Esophagus squamous epithelium (tissue), 5 donors: ENCODE results near the gene TBK1. TPM values are rescaled to one million over a fixed set of nuclear protein-coding genes. Genes with fewer than 3 reads are reported as not detected.
A peak's percentile ranks its signal among the peaks of the same experiment; 100 is the strongest.

ENCODE experiments used
- DNase-seq: peaks from one replicate; lab custom pipeline; 2025; lab: John Stamatoyannopoulos, UW
- H3K27ac ChIP-seq, 4 donors: fragments of 200-600 bp; sonication (generic); one replicate each; pipeline ENCODE4 v1.5.1; 2016 to 2019; ENCODE audit warnings: mild to moderate bottlenecking in 1 of 4
- H3K27me3 ChIP-seq, 4 donors: fragments of 200-600 bp; sonication (generic); 1 replicate in 3 of 4; 2 replicates in 1 of 4; pipeline versions ENCODE4 v1.5.1 to v1.6.0; 2017 to 2021; ENCODE audit warnings: antibody characterized with exemption in 1 of 4
- H3K36me3 ChIP-seq, 3 donors: fragments of 200-600 bp; sonication (generic); one replicate each; pipeline ENCODE4 v1.5.1; 2016 to 2019
- H3K4me1 ChIP-seq, 3 donors: fragments of 200-600 bp; sonication (generic); one replicate each; pipeline ENCODE4 v1.5.1; 2017 to 2019
- H3K4me3 ChIP-seq, 4 donors: fragments of 200-600 bp; sonication (generic); 1 replicate in 3 of 4; 2 replicates in 1 of 4; pipeline ENCODE4 v1.5.1; 2016 to 2019; ENCODE audit warnings: mild to moderate bottlenecking in 2 of 4, moderate library complexity in 1 of 4
- H3K9me3 ChIP-seq, 3 donors: fragments of 200-600 bp; sonication (generic); one replicate each; pipeline ENCODE4 v1.5.1; 2016 to 2019
- POLR2A ChIP-seq, 4 donors: fragments of 450-650 bp; IDR thresholded peaks; one replicate each; pipeline ENCODE4 v1.6.1; 2017; ENCODE audit warnings: antibody characterized with exemption in 4 of 4, mild to moderate bottlenecking in 4 of 4, moderate library complexity in 3 of 4
- WGBS, 2 donors: methylation state at CpG; one replicate each; pipeline ENCODE4 v1.1.5; 2018; 5-methylcytosine and 5-hydroxymethylcytosine counted together
- intact Hi-C: fragments of 100-400 bp; cut with DNase I; formaldehyde crosslinking; loops from one replicate; pipeline ENCODE4 v1.15.0; 2022
- total RNA-seq, 4 donors: library from RNA; depleted of rRNA; stranded (reverse); fragments of >200 nt; gene quantifications; one replicate each; pipeline ENCODE4 v1.1.0, GENCODE V29; 2016
- TF ChIP-seq, protein P1 (sequence below), 6 experiments: fragments of 450-650 bp in 4 of 6; fragments of 200-600 bp in 2 of 6; sonication (generic) in 2 of 6; IDR thresholded peaks; one replicate each; pipeline ENCODE4 v1.5.1; 2016 to 2019; ENCODE audit warnings: antibody characterized with exemption in 6 of 6, mild to moderate bottlenecking in 4 of 6, moderate library complexity in 4 of 6
- donor health status: DM: yes; HTN: yes; CAD: no.

Gene TBK1
- total RNA-seq, 4 donors from 2014 or later = 12.5 to 25.7 (median 20.7) TPM

DNA sequence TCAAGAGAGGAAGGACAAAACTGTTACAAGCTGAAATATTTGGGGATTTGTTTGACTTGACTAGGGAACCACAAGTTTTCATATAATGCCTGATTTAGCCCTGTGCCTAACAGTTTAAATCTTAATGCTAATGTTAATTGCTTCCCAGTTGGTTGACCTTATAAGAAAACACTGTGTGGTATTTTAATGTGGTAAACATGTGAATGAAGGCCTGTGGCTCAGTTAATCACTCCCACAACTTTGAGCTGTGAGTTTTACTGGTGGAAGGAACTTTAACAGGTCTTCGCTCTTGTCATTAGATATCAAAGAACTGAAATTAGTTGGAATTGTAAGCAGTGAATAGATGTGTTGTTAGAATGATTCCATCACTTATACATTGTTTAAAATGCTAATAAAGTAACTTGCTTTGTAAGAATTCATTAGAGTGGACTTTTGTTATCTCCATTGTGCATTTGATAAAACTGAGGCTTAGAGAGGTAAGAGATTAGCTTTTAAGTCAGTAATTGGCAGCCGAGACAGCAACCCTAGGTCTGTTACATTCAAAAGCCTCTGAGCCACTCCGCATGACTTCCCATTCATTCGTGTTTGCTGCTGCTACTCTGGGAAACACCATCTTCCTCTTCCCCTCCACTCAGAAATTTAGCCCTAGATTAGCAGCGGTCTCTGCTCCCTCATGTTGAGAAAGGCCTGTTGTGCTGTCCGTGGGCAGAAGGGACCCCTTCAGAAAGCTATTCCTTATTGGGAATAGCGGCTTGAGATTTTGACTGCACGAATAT, 1.0 kb upstream of the TBK1 start:
- intact Hi-C loops = no loop called here
- peaks cover 11 to 39% (median 13%) of the 10 kb centered on the region in 3 donors for H3K4me1 ChIP-seq
- peaks cover 0 to 40% (median 0%) of the 10 kb centered on the region in 3 donors for H3K36me3 ChIP-seq
- peak overlapping the region in 2 of 4 donors; percentile 96 to 99 for H3K27ac ChIP-seq
- peak overlapping the region; percentile 67 to 99 (median 94) for H3K4me3 ChIP-seq
- 19 to 27% methylated on average over 8 of the region's 8 CpGs for WGBS, 2 donors
- DNase-seq = no peak
- no peaks in the 10 kb centered on the region for H3K27me3 ChIP-seq
- H3K9me3 ChIP-seq = no peaks in the 10 kb centered on the region
- TF ChIP-seq, protein P1, sequence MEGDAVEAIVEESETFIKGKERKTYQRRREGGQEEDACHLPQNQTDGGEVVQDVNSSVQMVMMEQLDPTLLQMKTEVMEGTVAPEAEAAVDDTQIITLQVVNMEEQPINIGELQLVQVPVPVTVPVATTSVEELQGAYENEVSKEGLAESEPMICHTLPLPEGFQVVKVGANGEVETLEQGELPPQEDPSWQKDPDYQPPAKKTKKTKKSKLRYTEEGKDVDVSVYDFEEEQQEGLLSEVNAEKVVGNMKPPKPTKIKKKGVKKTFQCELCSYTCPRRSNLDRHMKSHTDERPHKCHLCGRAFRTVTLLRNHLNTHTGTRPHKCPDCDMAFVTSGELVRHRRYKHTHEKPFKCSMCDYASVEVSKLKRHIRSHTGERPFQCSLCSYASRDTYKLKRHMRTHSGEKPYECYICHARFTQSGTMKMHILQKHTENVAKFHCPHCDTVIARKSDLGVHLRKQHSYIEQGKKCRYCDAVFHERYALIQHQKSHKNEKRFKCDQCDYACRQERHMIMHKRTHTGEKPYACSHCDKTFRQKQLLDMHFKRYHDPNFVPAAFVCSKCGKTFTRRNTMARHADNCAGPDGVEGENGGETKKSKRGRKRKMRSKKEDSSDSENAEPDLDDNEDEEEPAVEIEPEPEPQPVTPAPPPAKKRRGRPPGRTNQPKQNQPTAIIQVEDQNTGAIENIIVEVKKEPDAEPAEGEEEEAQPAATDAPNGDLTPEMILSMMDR (IDR thresholded peaks at IDR 0.05) = no peak
- TF ChIP-seq POLR2A (IDR thresholded peaks at IDR 0.05) = no peak

DNA sequence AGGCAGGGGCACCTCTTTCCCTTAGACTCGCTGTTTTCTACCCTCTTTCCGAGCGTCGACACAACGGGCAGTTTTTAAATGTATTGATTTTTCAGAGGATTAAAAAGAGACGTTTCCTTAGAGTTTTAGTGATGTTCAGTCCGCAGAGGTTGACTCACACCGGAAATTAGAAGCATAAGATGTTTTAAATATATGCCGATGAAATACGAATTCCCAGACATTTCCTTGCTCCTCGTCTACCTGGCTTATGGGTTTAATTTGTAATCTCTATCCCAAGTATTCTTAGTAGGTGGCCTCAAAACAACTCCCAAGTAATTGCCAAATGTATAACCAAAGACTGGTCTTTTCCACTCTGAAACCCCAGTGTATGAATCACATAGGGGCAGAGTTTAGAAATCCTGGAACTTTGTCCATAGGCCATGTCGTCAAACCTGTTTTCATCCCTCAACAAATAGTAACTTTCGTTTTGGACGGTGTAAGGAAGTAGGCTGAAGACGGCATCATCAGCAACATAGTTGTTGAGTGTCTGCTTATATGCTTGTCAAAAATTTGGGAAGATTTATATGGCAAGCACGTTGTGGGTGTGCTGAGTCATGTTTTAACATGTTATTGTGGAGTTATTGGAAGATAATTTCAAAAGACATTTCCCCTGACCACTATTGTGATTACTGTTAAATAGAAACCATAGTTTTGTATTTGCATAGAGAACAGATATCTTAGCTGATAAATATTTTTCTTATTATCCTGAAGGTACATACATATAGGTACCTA, 824 bp downstream of the TBK1 start:
- H3K27ac ChIP-seq = peak overlapping the region; percentile 94 to 99 (median 97)
- DNase-seq = no peak
- intact Hi-C loops = no loop called here

DNA sequence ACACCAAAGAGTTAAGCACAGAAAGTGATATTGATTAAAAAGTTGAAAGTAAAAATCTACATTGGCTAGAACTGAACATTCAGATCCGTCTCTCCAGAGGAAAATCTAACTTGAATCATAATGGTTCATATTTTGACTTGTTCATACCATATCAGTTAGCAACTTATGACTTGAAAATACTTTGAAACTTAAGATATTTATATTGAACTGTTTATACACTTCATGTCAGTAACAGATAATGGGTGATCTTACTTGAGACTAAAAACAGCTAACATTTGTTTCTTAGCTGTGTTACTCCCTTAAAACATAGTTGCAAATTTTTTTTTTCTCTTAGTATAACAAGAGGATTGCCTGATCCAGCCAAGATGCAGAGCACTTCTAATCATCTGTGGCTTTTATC, 3.6 kb downstream of the TBK1 start:
- no peak for DNase-seq
- no peak overlapping the region for H3K27ac ChIP-seq
- H3K36me3 ChIP-seq = peaks cover 0 to 37% (median 0%) of the 10 kb centered on the region in 3 donors
- H3K4me1 ChIP-seq = peaks cover 18 to 77% (median 23%) of the 10 kb centered on the region in 3 donors
- 76 to 81% methylated on average over 1 of the region's 1 CpG for WGBS, 2 donors
- H3K9me3 ChIP-seq = no peaks in the 10 kb centered on the region
- no peaks in the 10 kb centered on the region for H3K27me3 ChIP-seq
- TF ChIP-seq, protein P1 (IDR thresholded peaks at IDR 0.05) = no peak
- TF ChIP-seq POLR2A (IDR thresholded peaks at IDR 0.05) = no peak
- intact Hi-C loops = no loop called here
- no peak overlapping the region for H3K4me3 ChIP-seq

More for the DNA sequence above, 824 bp downstream of the TBK1 start:
- Histone ChIP-seq H3K36me3 (peaks cover 0 to 38% (median 0%) of the 10 kb centered on the region in 3 donors), H3K9me3 (no peaks in the 10 kb centered on the region), H3K4me3 (peak overlapping the region; percentile 67 to 99 (median 94)), H3K27me3 (no peaks in the 10 kb centered on the region), H3K4me1 (peaks cover 11 to 57% (median 13%) of the 10 kb centered on the region in 3 donors)
- TF ChIP-seq, protein P1 (IDR thresholded peaks at IDR 0.05) = no peak
- no peak for TF ChIP-seq POLR2A (IDR thresholded peaks at IDR 0.05)
- WGBS, 2 donors = 0 to 1% methylated on average over 16 of the region's 16 CpGs

DNA sequence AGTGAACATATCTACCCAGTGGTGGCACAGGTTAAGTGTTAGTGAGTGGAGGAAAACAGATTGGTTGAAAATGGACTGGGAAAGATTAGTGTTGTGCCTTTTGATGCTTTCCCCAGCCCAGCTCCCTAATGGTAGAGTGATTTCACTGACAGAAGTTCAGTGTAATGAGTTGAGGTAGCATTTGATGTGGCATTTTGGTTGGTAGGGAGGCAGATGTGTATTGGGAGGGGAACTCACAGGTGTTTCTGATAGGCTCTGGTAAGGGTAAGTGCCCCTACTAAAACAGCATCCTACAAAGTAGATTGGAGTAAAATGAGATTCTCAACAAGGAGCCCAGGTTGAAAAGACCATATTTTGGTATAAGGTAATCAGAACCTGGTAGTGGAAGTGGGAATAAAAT, 4.2 kb downstream of the TBK1 start:
- H3K4me3 ChIP-seq = no peak overlapping the region
- TF ChIP-seq POLR2A (IDR thresholded peaks at IDR 0.05) = no peak
- TF ChIP-seq, protein P1 (IDR thresholded peaks at IDR 0.05) = no peak
- H3K27ac ChIP-seq = peak overlapping the region in 1 of 4 donors; percentile 6

More for the DNA sequence above, 4.2 kb downstream of the TBK1 start:
- H3K27me3 ChIP-seq = no peaks in the 10 kb centered on the region
- no peak for DNase-seq
- H3K36me3 ChIP-seq = peaks cover 0 to 41% (median 0%) of the 10 kb centered on the region in 3 donors
- intact Hi-C loops = no loop called here
- no peaks in the 10 kb centered on the region for H3K9me3 ChIP-seq
- H3K4me1 ChIP-seq = peaks cover 13 to 71% (median 21%) of the 10 kb centered on the region in 3 donors
